Measurements from ENCODE around the gene PRRG3. TPM values are rescaled to one million over a fixed set of nuclear protein-coding genes. Genes with fewer than 3 reads are reported as not detected.

PRRG3 gene
- total and polyA plus RNA-seq, 2 donors (not counting 3 experiments of a cell fraction or from before 2014, with no cell fraction given): not detected

GRCh38 chrX:151702741-151703340 lies 7.6 kb downstream of the PRRG3 start:
- dilution Hi-C loops (cut with MboI; ENCODE audit: extremely low pct_ligation_motif_present, low sequenced_read_pairs): no loop called here
- TF ChIP-seq GATA2 (IDR thresholded peaks at IDR 0.05; ENCODE audit: insufficient read depth, insufficient read length, low read depth, low read length) (no peak), POLR2A (IDR thresholded peaks at IDR 0.05; ENCODE audit: low read depth, low read length) (no peak), MYC (IDR thresholded peaks at IDR 0.05; ENCODE audit: low read depth, low read length) (no peak), CTCF (IDR thresholded peaks at IDR 0.05; ENCODE audit: extremely low read depth in 1 of 2, insufficient read depth in 1 of 2, low read depth in 1 of 2, low read length in 2 of 2) (no peak), POLR2AphosphoS5 (IDR thresholded peaks at IDR 0.05; ENCODE audit: insufficient read depth, low read depth, low read length) (no peak), JUN (IDR thresholded peaks at IDR 0.05; ENCODE audit: borderline replicate concordance, insufficient read depth, insufficient read length, low read depth) (no peak), FOS (IDR thresholded peaks at IDR 0.05; ENCODE audit: borderline replicate concordance, insufficient read depth, low read length) (no peak), EZH2 (IDR thresholded peaks at IDR 0.05; ENCODE audit: borderline replicate concordance, low read depth, low read length, severe bottlenecking) (no peak), MAX (IDR thresholded peaks at IDR 0.05; ENCODE audit: insufficient read depth, insufficient read length) (no peak)

More at GRCh38 chrX:151702741-151703340, 7.6 kb downstream of the PRRG3 start:
- DNase-seq (ENCODE audit: low read depth, low spot score): no peak
- no peaks in the 10 kb centered on the region for H3K79me2 ChIP-seq (ENCODE audit: control insufficient read depth, insufficient read depth, low read length)
- no peaks in the 10 kb centered on the region for H3K9me3 ChIP-seq (replicated peaks; ENCODE audit: control insufficient read depth, insufficient read depth, low read length)
- no peaks in the 10 kb centered on the region for H3K27me3 ChIP-seq (ENCODE audit: control insufficient read depth in 2 of 2, insufficient read depth in 2 of 2, low read length in 2 of 2)
- BruUV-seq (replicated peaks): no TSS peak
- intact Hi-C loops (cut with micrococcal nuclease): no loop called here
- H4K20me1 ChIP-seq (replicated peaks; ENCODE audit: control insufficient read depth, extremely low read depth, insufficient read depth, low read length): no peaks in the 10 kb centered on the region
- no peak overlapping the region for H3K9ac ChIP-seq (replicated peaks; ENCODE audit: extremely low read depth, insufficient read depth, low read length)
- no peak overlapping the region for H3K4me2 ChIP-seq (ENCODE audit: insufficient read depth, low read length)
- H3K4me1 ChIP-seq (ENCODE audit: control insufficient read depth, extremely low read depth, insufficient read depth, low read length): no peaks in the 10 kb centered on the region
- H3K27ac ChIP-seq (ENCODE audit: insufficient read depth, low read depth, low read length): no peak overlapping the region
- H2AFZ ChIP-seq (ENCODE audit: low read depth, low read length): no peak overlapping the region
- no peak for FAIRE-seq
- ChIA-PET CTCF (no interaction called here), POLR2A (no interaction called here)
- H3K9me1 ChIP-seq (replicated peaks; ENCODE audit: control insufficient read depth, extremely low read depth, insufficient read depth, low read length): no peaks in the 10 kb centered on the region
- no peaks in the 10 kb centered on the region for H3K36me3 ChIP-seq (ENCODE audit: control insufficient read depth in 2 of 2, extremely low read depth in 1 of 2, insufficient read depth in 2 of 2, low read length in 2 of 2)
- no peak overlapping the region for H3K4me3 ChIP-seq (replicated peaks in 1 of 3; ENCODE audit: insufficient read depth in 1 of 3, low read depth in 1 of 3, low read length in 3 of 3)
